AG04449 (cell line): ENCODE measurements around the gene RCAN3.

Source experiments
- CTCF ChIA-PET: fragments of 350-600 bp; formaldehyde crosslinking; extraction: SDS; loops from one replicate; lab custom pipeline; 2021; ENCODE audit warnings: antibody characterized with exemption; lab: Yijun Ruan, JAX
- POLR2A ChIA-PET: fragments of 400-600, 350-600 bp; formaldehyde crosslinking; extraction: SDS; loops from one replicate; lab custom pipeline; 2020; ENCODE audit warnings: antibody characterized with exemption, inconsistent platforms; lab: Yijun Ruan, JAX
- DNase-seq: peaks from one replicate; pipeline ENCODE4 v3.0.0-alpha.2; 2010; ENCODE audit warnings: low read depth, low spot score
- H3K4me3 ChIP-seq: 2 replicates; pipeline ENCODE4 v1.5.1; 2011; ENCODE audit warnings: low read depth, mild to moderate bottlenecking, control low read depth, low read length
- CTCF ChIP-seq: IDR thresholded peaks from one replicate; pipeline ENCODE4 v1.5.1; 2011; ENCODE audit warnings: mild to moderate bottlenecking, moderate library complexity, low read length, control low read depth, inconsistent platforms; ENCODE audit not compliant: insufficient read depth; ENCODE audit errors: missing control alignments

Gene RCAN3

DNA sequence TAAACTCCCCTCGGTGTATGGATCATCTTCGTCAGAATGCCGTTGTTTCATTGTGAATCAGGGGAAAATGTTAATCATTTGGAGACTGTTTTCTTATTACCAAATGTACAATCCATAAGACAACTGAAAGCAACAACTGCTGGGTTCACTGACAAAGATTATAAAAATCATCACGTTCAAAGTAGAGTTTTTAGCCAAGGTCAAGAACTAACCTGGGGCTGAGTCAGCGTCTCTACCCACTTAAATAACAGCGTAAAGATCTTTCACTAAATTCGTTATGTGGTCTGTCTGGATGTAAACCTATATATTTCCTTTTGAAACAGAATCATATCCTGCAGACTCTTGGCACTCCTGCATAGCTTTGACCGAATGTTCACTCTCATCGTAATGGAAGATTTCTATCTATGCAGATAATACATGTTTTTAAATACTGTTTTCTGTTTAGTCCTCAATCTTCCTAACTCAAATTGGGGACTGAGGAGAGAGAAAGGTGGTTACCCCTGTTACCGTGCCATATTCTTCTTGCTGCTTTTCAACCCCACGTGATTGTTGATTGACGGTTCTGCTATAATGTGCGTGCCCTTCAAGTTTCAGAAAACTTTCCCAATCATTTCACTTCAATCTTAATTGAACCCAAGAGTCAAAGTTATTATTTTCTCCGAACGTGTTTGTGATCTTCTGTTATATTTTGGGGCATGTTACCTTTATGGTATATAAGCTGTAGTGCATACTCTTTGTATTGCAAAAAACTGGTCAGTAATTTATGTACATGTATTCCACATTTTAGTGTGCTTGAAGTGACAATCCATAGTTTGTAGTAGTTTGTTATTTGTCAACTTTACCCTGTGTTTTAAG is 37.6 kb downstream of the RCAN3 start:
- DNase-seq, result no peak
- no peak overlapping the region for H3K4me3 ChIP-seq
- POLR2A ChIA-PET, result no interaction called here
- TF ChIP-seq CTCF, result no peak
- CTCF ChIA-PET, result interaction anchor here (1.0 to 4.1 kb wide), 6 partner anchors 12 to 341 kb away, joined by 3 to 22 read pairs (median 4); no protein-coding TSS in a partner anchor

GRCh38 chr1:24540906-24541710 is 38.5 kb downstream of the RCAN3 start:
- POLR2A ChIA-PET, result no interaction called here

DNA sequence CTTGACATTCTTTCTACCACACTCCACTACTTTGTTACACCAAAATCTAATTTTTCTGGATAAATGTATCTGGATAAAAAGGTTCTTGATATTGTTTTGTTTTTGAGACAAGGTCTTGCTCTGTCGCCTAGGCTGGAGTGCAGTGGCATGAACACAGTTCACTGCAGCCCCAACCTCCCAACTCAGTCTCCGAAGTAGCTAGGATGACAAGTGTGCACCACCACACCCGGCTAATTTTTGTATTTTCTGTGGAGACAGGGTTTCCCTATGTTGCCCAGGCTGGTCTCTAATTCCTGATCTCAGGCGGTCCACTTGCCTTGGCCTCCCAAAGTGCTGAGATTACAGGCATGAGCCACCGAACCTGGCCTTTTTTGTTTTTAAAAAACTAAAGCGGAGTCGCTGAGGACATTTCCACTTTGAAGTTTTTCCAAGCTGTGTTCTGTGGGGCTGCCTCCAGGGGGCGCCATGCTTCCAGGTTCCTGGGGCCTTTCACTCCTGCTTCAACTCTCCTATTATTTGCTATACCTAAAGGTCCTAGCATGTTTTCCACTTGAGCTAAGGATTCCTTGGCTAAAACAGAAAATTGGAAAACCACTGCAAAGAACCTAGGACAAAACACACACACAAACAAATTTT is 39.2 kb downstream of the RCAN3 start:
- TF ChIP-seq CTCF, result peak; percentile 28
- no peak overlapping the region for H3K4me3 ChIP-seq
- ChIA-PET POLR2A (no interaction called here), CTCF (interaction anchor here (0.6 to 4.1 kb wide), 10 partner anchors 11 to 343 kb away, joined by 3 to 22 read pairs (median 3); partner anchors contain the start of genes NCMAP and NIPAL3)
- no peak for DNase-seq

More at GRCh38 chr1:24540906-24541710, 38.5 kb downstream of the RCAN3 start:
- H3K4me3 ChIP-seq, result no peak overlapping the region
- CTCF ChIA-PET, result interaction anchor here (0.6 to 4.1 kb wide), 8 partner anchors 12 to 342 kb away, joined by 3 to 22 read pairs (median 3); no protein-coding TSS in a partner anchor
- DNase-seq, result peak; percentile 14
- TF ChIP-seq CTCF, result no peak

DNA sequence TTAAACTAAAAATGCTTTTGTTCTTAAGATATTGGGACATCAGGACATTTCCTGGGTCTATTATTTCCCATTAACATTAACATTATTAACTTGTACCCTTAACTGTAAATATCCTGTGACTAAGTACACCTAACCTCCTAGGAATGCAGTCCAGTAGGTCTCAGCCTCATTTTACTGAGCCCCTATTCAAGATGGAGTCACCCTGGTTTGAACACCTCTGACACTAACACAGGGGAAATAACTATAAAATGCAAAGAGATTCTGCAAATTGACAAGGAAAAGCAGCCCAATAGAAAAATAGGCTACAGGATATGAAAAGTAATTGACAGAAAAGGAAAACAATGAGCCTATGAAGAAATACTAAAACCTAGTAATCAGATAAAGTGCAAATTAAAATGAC is 41.6 kb downstream of the RCAN3 start:
- POLR2A ChIA-PET, result no interaction called here
- no peak for TF ChIP-seq CTCF
- DNase-seq, result no peak
- CTCF ChIA-PET, result interaction anchor here (1.5 kb wide), 1 partner anchor 17 kb away, joined by 3 read pairs; no protein-coding TSS in a partner anchor
- H3K4me3 ChIP-seq, result no peak overlapping the region

DNA sequence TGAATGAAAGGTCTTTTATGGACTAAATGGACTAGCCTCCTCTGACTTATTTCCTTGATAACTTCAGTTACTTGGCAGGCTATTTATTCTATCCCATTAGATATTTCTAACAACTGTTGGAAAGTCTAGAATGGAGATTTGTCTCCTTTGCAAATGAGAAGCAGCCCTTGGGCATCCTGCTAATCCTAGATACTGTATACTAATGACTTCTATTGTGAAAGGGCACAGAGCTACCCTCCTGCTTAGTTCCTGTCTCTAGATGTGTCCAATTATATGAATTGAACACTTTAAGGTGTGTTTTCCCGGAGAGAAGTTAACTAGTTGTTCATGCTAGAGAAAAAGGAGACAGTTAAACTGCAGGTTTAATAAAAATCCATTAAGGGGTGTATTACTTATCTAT is 43.0 kb downstream of the RCAN3 start:
- no peak for TF ChIP-seq CTCF
- no peak for DNase-seq
- ChIA-PET POLR2A (no interaction called here), CTCF (interaction anchor here (1.1 to 1.5 kb wide), 3 partner anchors 17 to 41 kb away, joined by 3 to 5 read pairs (median 3); no protein-coding TSS in a partner anchor)
- H3K4me3 ChIP-seq, result no peak overlapping the region
